B cell (primary cell): Measurements from ENCODE around the gene MTHFD1. TPM values are rescaled to one million over a fixed set of nuclear protein-coding genes. Genes with fewer than 3 reads are reported as not detected.

ENCODE experiments used
- ATAC-seq: fragments of 200-7000 bp; cut with Tn5 transposase; one replicate; pipeline ENCODE4 v1.10.0; 2021; ENCODE audit warnings: low read depth, mild to moderate bottlenecking, moderate number of reproducible peaks, moderate library complexity
- CTCF ChIA-PET: fragments of 350-600 bp; sonication (Branson Sonifier 250); formaldehyde crosslinking; loops from one replicate; lab custom pipeline; 2021; ENCODE audit warnings: antibody characterized with exemption, inconsistent platforms; lab: Charles Lee
- POLR2A ChIA-PET: fragments of 350-600 bp; sonication (Branson Sonifier 250); formaldehyde crosslinking; loops from one replicate; lab custom pipeline; 2021; ENCODE audit warnings: antibody characterized with exemption; lab: Charles Lee
- DNase-seq: peaks from one replicate; pipeline ENCODE4 v3.0.0; 2013
- H2AFZ ChIP-seq: 2 replicates; pipeline ENCODE4 v1.6.1; 2012; ENCODE audit warnings: mild to moderate bottlenecking, low read depth, low read length; ENCODE audit not compliant: insufficient read depth, poor library complexity, severe bottlenecking
- H3K27ac ChIP-seq, 2 donors: 1 replicate in 1 of 2; 2 replicates in 1 of 2; pipeline ENCODE4 v1.5.1; 2012 to 2013; ENCODE audit warnings: low read length in 2 of 2, mild to moderate bottlenecking in 2 of 2, moderate library complexity in 1 of 2
- H3K27me3 ChIP-seq, 4 experiments: fragments of 200-600 bp in 1 of 4; sonication (generic) in 1 of 4; replicated peaks in 1 of 4; 1 replicate in 2 of 4; 2 replicates in 2 of 4; pipeline versions ENCODE4 v1.6.1 to v1.7.0; 2013 to 2016; ENCODE audit warnings: low read length in 3 of 4, mild to moderate bottlenecking in 2 of 4, mixed read lengths in 1 of 4, moderate library complexity in 1 of 4; ENCODE audit not compliant: insufficient read depth in 4 of 4, control insufficient read depth in 3 of 4; ENCODE audit errors: control extremely low read depth in 1 of 4
- H3K36me3 ChIP-seq, 2 experiments: replicated peaks in 1 of 2; 1 replicate in 1 of 2; 2 replicates in 1 of 2; pipeline versions ENCODE4 v1.6.1 to v1.7.1; 2013; ENCODE audit warnings: low read length in 1 of 2; ENCODE audit not compliant: insufficient read depth in 2 of 2, control insufficient read depth in 1 of 2; ENCODE audit errors: control extremely low read depth in 1 of 2, extremely low read depth in 1 of 2
- H3K4me1 ChIP-seq, 2 donors: fragments of 200-600 bp in 1 of 2; sonication (generic) in 1 of 2; 1 replicate in 1 of 2; 2 replicates in 1 of 2; pipeline versions ENCODE4 v1.5.1 to v1.6.1; 2013 to 2017; ENCODE audit warnings: low read length in 2 of 2; ENCODE audit not compliant: control insufficient read depth in 2 of 2, insufficient read depth in 2 of 2
- H3K4me2 ChIP-seq: replicated peaks from 2 replicates; pipeline ENCODE3; 2012; ENCODE audit warnings: mild to moderate bottlenecking, low read depth, low read length; ENCODE audit not compliant: poor library complexity, severe bottlenecking
- H3K4me3 ChIP-seq, 5 experiments: fragments of 200-600 bp in 1 of 5; sonication (generic) in 1 of 5; 1 replicate in 3 of 5; 2 replicates in 2 of 5; pipeline versions ENCODE4 v1.5.1 to v1.7.0; 2011 to 2016; ENCODE audit warnings: low read length in 4 of 5, mild to moderate bottlenecking in 4 of 5, low read depth in 2 of 5, control low read depth in 1 of 5, moderate library complexity in 1 of 5; ENCODE audit not compliant: insufficient read depth in 1 of 5; ENCODE audit errors: control extremely low read depth in 1 of 5, extremely low read depth in 1 of 5
- H3K79me2 ChIP-seq: fragments of 200-600 bp; sonication (generic); one replicate; pipeline ENCODE4 v1.6.0; 2016; ENCODE audit warnings: low read length; ENCODE audit not compliant: control insufficient read depth, insufficient read depth
- H3K9ac ChIP-seq: fragments of 200-600 bp; sonication (generic); 2 replicates; pipeline ENCODE4 v1.6.1; 2017; ENCODE audit warnings: mild to moderate bottlenecking, low read length, moderate library complexity
- H3K9me3 ChIP-seq, 3 donors: one replicate each; pipeline versions ENCODE4 v1.6.1 to v1.7.1; 2013; ENCODE audit warnings: low read length in 2 of 3; ENCODE audit not compliant: control insufficient read depth in 2 of 3, insufficient read depth in 1 of 3; ENCODE audit errors: control extremely low read depth in 1 of 3
- H4K20me1 ChIP-seq: 2 replicates; pipeline ENCODE4 v1.6.0; 2012; ENCODE audit warnings: mild to moderate bottlenecking, low read length; ENCODE audit not compliant: insufficient read depth, control insufficient read depth, poor library complexity, severe bottlenecking
- H3K27ac Mint-ChIP-seq: one replicate; pipeline ENCODE4 v1.8.0; 2021; ENCODE audit warnings: mixed read lengths
- H3K27me3 Mint-ChIP-seq: one replicate; pipeline ENCODE4 v1.8.0; 2021; ENCODE audit warnings: mixed read lengths
- H3K4me1 Mint-ChIP-seq: one replicate; pipeline ENCODE4 v1.8.0; 2021; ENCODE audit warnings: mixed read lengths
- H3K4me3 Mint-ChIP-seq: one replicate; pipeline ENCODE4 v1.8.0; 2021; ENCODE audit warnings: mixed read lengths
- H3K9me3 Mint-ChIP-seq: one replicate; pipeline ENCODE4 v1.8.0; 2022; ENCODE audit warnings: mixed read lengths; ENCODE audit not compliant: insufficient read depth
- EZH2 ChIP-seq: IDR thresholded peaks from 2 replicates; pipeline ENCODE4 v1.6.1; 2012; ENCODE audit warnings: borderline replicate concordance, low read depth, mild to moderate bottlenecking, moderate library complexity, low read length; ENCODE audit not compliant: insufficient read depth, poor library complexity, severe bottlenecking
- WGBS: methylation state at CpG from one replicate; pipeline ENCODE4 v1.1.5; 2013; ENCODE audit warnings: missing lambda C conversion rate; ENCODE audit not compliant: insufficient coverage; 5-methylcytosine and 5-hydroxymethylcytosine counted together
- intact Hi-C: fragments of 100-400 bp; cut with micrococcal nuclease; formaldehyde crosslinking; loops from one replicate; pipeline ENCODE4 v1.10.0; 2022
- polyA plus RNA-seq: library from polyadenylated mRNA; depleted of rRNA; stranded (reverse); fragments of >200 nt; gene quantifications from 2 replicates; pipeline ENCODE4 v1.2.3, GENCODE V29; 2012
- total RNA-seq, 2 donors: library from RNA; stranded (reverse); fragments of 120-200 nt in 1 of 2; gene quantifications; 1 replicate in 1 of 2; 2 replicates in 1 of 2; pipeline versions ENCODE4 v1.2.3 to v1.2.4, GENCODE V29; 2013 to 2022
- TF ChIP-seq, protein P1 (sequence below): fragments of 200-600 bp; IDR thresholded peaks from one replicate; pipeline ENCODE4 v1.8.0; 2022; ENCODE audit warnings: antibody characterized with exemption, mild to moderate bottlenecking

Gene MTHFD1
- total and polyA plus RNA-seq, 2 donors (not counting 1 experiment from before 2014, with no cell fraction given) = 32.3 to 51.3 TPM

DNA sequence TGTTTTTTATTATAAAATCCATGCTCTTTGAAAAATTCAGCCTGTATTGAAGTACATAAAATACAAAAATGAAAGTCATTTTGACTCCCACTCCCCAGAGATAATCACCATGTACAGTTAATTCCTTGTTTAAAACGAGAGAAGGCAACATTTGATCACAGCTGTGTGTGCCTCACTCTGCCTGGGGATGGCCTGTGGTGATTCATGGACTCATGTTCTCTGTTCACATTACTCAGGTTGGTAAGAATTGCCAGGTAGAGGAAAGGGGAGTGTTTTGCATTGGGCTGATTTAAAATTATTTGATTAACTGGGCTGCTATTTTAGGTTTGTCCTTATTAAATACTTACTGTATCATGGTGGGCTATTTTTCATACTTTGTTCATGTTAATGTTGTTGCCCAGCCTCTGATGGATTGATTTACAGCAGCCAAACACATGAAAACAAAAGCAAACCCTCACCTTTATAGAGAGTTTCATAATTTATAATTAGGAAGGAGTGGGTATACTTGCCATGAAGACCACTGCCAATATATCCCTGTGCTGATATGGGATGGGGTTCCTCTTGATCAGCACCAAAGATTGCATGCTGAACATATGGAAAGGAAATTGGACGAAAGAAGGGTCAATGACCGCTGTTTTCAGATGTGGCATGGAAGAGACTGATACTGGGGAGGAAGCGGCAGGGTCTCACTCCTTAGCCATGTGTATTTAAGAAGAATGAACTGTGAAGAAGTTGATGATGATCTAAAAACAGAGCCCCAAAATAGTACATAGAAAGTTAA, 119.4 kb downstream of the MTHFD1 start:
- H3K27ac Mint-ChIP-seq = peak overlapping the region; percentile 74
- peaks cover 83% of the 10 kb centered on the region for H3K79me2 ChIP-seq
- peaks cover 65% of the 10 kb centered on the region for H3K4me1 Mint-ChIP-seq
- no peaks in the 10 kb centered on the region for H3K36me3 ChIP-seq
- H3K4me3 Mint-ChIP-seq = peak overlapping the region; percentile 95
- peak overlapping the region; percentile 95 for H3K9ac ChIP-seq
- peaks cover 61 to 65% of the 10 kb centered on the region in 2 donors for H3K4me1 ChIP-seq
- H3K4me2 ChIP-seq = peak overlapping the region; percentile 86
- DNase-seq (no peak), ATAC-seq (no peak)
- intact Hi-C loops = no loop called here
- POLR2A ChIA-PET = no interaction called here
- H3K9me3 Mint-ChIP-seq = no peaks in the 10 kb centered on the region
- CTCF ChIA-PET = interaction anchor here (1.0 to 10.3 kb wide), 5 partner anchors 14 to 164 kb away, joined by 3 to 92 read pairs (median 37); no protein-coding TSS in a partner anchor
- no peaks in the 10 kb centered on the region for H3K27me3 ChIP-seq
- H3K4me3 ChIP-seq = peak overlapping the region in 1 of 5 experiments; percentile 8
- no peak for TF ChIP-seq EZH2
- TF ChIP-seq, protein P1, sequence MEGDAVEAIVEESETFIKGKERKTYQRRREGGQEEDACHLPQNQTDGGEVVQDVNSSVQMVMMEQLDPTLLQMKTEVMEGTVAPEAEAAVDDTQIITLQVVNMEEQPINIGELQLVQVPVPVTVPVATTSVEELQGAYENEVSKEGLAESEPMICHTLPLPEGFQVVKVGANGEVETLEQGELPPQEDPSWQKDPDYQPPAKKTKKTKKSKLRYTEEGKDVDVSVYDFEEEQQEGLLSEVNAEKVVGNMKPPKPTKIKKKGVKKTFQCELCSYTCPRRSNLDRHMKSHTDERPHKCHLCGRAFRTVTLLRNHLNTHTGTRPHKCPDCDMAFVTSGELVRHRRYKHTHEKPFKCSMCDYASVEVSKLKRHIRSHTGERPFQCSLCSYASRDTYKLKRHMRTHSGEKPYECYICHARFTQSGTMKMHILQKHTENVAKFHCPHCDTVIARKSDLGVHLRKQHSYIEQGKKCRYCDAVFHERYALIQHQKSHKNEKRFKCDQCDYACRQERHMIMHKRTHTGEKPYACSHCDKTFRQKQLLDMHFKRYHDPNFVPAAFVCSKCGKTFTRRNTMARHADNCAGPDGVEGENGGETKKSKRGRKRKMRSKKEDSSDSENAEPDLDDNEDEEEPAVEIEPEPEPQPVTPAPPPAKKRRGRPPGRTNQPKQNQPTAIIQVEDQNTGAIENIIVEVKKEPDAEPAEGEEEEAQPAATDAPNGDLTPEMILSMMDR = no peak
- H2AFZ ChIP-seq = no peak overlapping the region
- 20% methylated on average over 2 of the region's 4 CpGs for WGBS
- peaks cover 57% of the 10 kb centered on the region for H4K20me1 ChIP-seq
- no peaks in the 10 kb centered on the region for H3K27me3 Mint-ChIP-seq
- peak overlapping the region; percentile 99 to 100 for H3K27ac ChIP-seq
- no peaks in the 10 kb centered on the region for H3K9me3 ChIP-seq

DNA sequence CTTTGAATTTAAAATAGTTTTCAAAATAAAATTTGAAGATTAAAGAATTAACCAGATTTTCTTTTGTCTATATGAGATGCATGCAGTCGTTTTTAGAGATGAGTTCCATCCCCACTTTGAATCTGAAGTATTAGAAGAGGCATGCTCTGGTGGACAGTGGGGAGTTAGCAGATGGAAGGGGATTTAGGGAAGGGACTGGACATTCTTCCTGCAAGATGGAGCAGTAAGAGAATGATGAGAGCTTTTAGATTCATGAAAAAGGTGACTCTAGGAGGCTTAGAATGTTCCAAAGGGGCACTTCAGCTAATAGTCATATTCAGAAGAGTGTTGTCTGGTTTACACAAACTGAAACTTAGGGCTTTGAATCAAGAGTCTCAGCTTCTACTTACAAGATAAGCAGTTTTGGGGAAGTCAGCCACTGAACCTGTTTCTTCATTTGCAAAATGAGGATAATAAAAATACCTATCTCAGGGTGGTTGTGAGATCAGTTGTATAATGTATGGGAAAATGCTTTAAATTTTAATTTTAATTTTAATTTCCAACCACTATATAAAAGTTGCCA, 120.1 kb downstream of the MTHFD1 start:
- peak overlapping the region in 1 of 5 experiments; percentile 12 for H3K4me3 ChIP-seq

More for the DNA sequence above, 120.1 kb downstream of the MTHFD1 start:
- peaks cover 0 to 3% of the 10 kb centered on the region in 2 experiments for H3K36me3 ChIP-seq
- peaks cover 85% of the 10 kb centered on the region for H3K79me2 ChIP-seq
- peaks cover 63% of the 10 kb centered on the region for H4K20me1 ChIP-seq
- H3K9ac ChIP-seq = no peak overlapping the region
- WGBS = 22% methylated on average over 1 of the region's 1 CpG
- no peaks in the 10 kb centered on the region for H3K27me3 ChIP-seq
- POLR2A ChIA-PET = no interaction called here
- H3K4me1 Mint-ChIP-seq = peaks cover 69% of the 10 kb centered on the region
- H3K27ac Mint-ChIP-seq = peak overlapping the region; percentile 87
- H3K9me3 ChIP-seq = no peaks in the 10 kb centered on the region
- H3K27me3 Mint-ChIP-seq = no peaks in the 10 kb centered on the region
- CTCF ChIA-PET = interaction anchor here (1.6 to 10.3 kb wide), 5 partner anchors 13 to 165 kb away, joined by 3 to 92 read pairs (median 37); no protein-coding TSS in a partner anchor
- peak overlapping the region; percentile 67 for H3K4me3 Mint-ChIP-seq
- ATAC-seq (no peak), DNase-seq (peak; percentile 57)
- peaks cover 58 to 62% of the 10 kb centered on the region in 2 donors for H3K4me1 ChIP-seq
- H3K9me3 Mint-ChIP-seq = no peaks in the 10 kb centered on the region
- no peak overlapping the region for H2AFZ ChIP-seq
- intact Hi-C loops = no loop called here
- H3K4me2 ChIP-seq = peak overlapping the region; percentile 86
- TF ChIP-seq, protein P1 = no peak
- no peak for TF ChIP-seq EZH2
- H3K27ac ChIP-seq = peak overlapping the region; percentile 99 to 100
